Adrenal gland (tissue), 12 donors: ENCODE measurements around the gene EFNA5. TPM values are rescaled to one million over a fixed set of nuclear protein-coding genes. Genes with fewer than 3 reads are reported as not detected.

Experiments
- DNase-seq, 7 donors: peaks; one replicate each; pipeline ENCODE4 v3.0.0-alpha.2; 2019 to 2020
- H3K27ac ChIP-seq, 5 donors: fragments of 200-600 bp; sonication (generic) in 4 of 5; 1 replicate in 3 of 5; 2 replicates in 2 of 5; pipeline versions ENCODE4 v1.5.1 to v1.8.0; 2016 to 2020; ENCODE audit warnings: mild to moderate bottlenecking in 1 of 5
- H3K27me3 ChIP-seq: fragments of 200-600 bp; 2 replicates; pipeline ENCODE4 v1.8.0; 2021
- H3K36me3 ChIP-seq, 2 donors: fragments of 200-600 bp; replicated peaks in 1 of 2; 1 replicate in 1 of 2; 2 replicates in 1 of 2; pipeline versions ENCODE4 v1.5.1 to v1.8.0; 2018 to 2022
- H3K4me1 ChIP-seq, 2 donors: fragments of 200-600 bp; replicated peaks in 1 of 2; 1 replicate in 1 of 2; 2 replicates in 1 of 2; pipeline versions ENCODE4 v1.5.1 to v1.8.0; 2018 to 2021
- H3K4me3 ChIP-seq, 4 donors: fragments of 200-600 bp; sonication (generic) in 3 of 4; one replicate each; pipeline ENCODE4 v1.5.1; 2016 to 2018
- H3K9me3 ChIP-seq, 3 donors: fragments of 200-600 bp; sonication (generic) in 1 of 3; replicated peaks in 1 of 3; 1 replicate in 2 of 3; 2 replicates in 1 of 3; pipeline versions ENCODE4 v1.5.1 to v1.8.0; 2016 to 2021
- CTCF ChIP-seq, 6 experiments: fragments of 450-650 bp in 4 of 6; fragments of 200-600 bp in 2 of 6; sonication (generic) in 1 of 6; IDR thresholded peaks; 1 replicate in 5 of 6; 2 replicates in 1 of 6; pipeline versions ENCODE4 v1.5.1 to v1.8.0; 2016 to 2021; ENCODE audit warnings: antibody characterized with exemption in 6 of 6, mild to moderate bottlenecking in 2 of 6, moderate library complexity in 1 of 6
- POLR2A ChIP-seq, 2 donors: fragments of 450-650 bp; IDR thresholded peaks; one replicate each; pipeline ENCODE4 v1.6.1; 2017; ENCODE audit warnings: antibody characterized with exemption in 2 of 2, mild to moderate bottlenecking in 2 of 2, moderate library complexity in 1 of 2
- WGBS, 4 donors: extraction: QIAGEN DNeasy Blood & Tissue Kit in 2 of 4; methylation state at CpG; one replicate each; pipeline versions ENCODE4 v1.1.5 to v1.1.7; 2013 to 2017; 5-methylcytosine and 5-hydroxymethylcytosine counted together
- intact Hi-C, 2 donors: fragments of 100-400 bp; cut with DNase I; formaldehyde crosslinking; loops; one replicate each; pipeline versions ENCODE4 v1.14.1 to v1.15.0; 2022 to 2023
- polyA plus RNA-seq, 3 donors: library from polyadenylated mRNA; stranded (reverse); fragments of 200-250 nt in 2 of 3; fragments of 350-450 nt in 1 of 3; fragmentation: Illumina TruSeq in 1 of 3; extraction: RNeasy Lipid Tissue Mini Kit (QIAGEN cat#74804) in 1 of 3; gene quantifications; one replicate each; pipeline ENCODE4 v1.2.3, GENCODE V29; 2013 to 2014
- total RNA-seq, 9 donors: library from RNA; depleted of rRNA in 4 of 9; stranded (reverse); fragments of >200 nt in 4 of 9; fragments of 120-200 nt in 1 of 9; fragmentation: NEBNext Ultra II Directional in 1 of 9; extraction: Animal tissue kit (Norgen Biotek cat#: 25700) in 1 of 9; gene quantifications; one replicate each; pipeline versions ENCODE4 v1.1.0 to v1.2.4, GENCODE V29; 2013 to 2023
- donor health status: healthy with polysubstance abuse.
- donor health status: Bipolar disorder and iron deficiency.
- donor health status: DM: yes; HTN: yes; CAD: no.
- donor health status: DM: no; HTN: no; CAD: no.
- donor health status: DM: no; HTN: no; CAD: no.
- donor health status: DM: yes; HTN: yes; CAD: no.

Gene EFNA5
- total and polyA plus RNA-seq, 12 donors, result 0.06 to 11.8 (median 1.6) TPM

- Histone ChIP-seq H3K4me3 (no peak overlapping the region), H3K36me3 (no peaks in the 10 kb centered on the region), H3K9me3 (no peaks in the 10 kb centered on the region), H3K27ac (no peak overlapping the region), H3K4me1 (peaks cover 20 to 32% of the 10 kb centered on the region in 2 donors), H3K27me3 (peaks cover 8% of the 10 kb centered on the region)
- intact Hi-C loops, result no loop called here
- 74 to 88% (median 82%) methylated on average over 4 of the region's 4 CpGs for WGBS, 4 donors
- DNase-seq, result no peak
- TF ChIP-seq POLR2A (IDR thresholded peaks at IDR 0.05) (no peak), CTCF (IDR thresholded peaks at IDR 0.05) (no peak)
Measured at GRCh38 chr5:107674655-107675054, 3.9 kb upstream of the EFNA5 start.

- H3K27ac ChIP-seq, result peak overlapping the region in 2 of 5 donors; percentile 23 to 46
- DNase-seq, result peak; percentile 84 to 94 (median 90)
- H3K36me3 ChIP-seq, result no peaks in the 10 kb centered on the region
- intact Hi-C loops, result no loop called here
- peaks cover 20 to 32% of the 10 kb centered on the region in 2 donors for H3K4me1 ChIP-seq
- TF ChIP-seq POLR2A (IDR thresholded peaks at IDR 0.05) (no peak), CTCF (IDR thresholded peaks at IDR 0.05) (peak; percentile 83 to 93 (median 90))
- peak overlapping the region in 3 of 4 donors; percentile 10 to 88 (median 35) for H3K4me3 ChIP-seq
- WGBS, 4 donors, result 1 to 3% (median 1%) methylated on average over 24 to 32 of the region's 32 CpGs
- H3K9me3 ChIP-seq, result no peaks in the 10 kb centered on the region
- peaks cover 17% of the 10 kb centered on the region for H3K27me3 ChIP-seq
Measured at GRCh38 chr5:107673368-107674136, 2.8 kb upstream of the EFNA5 start.

GRCh38 chr5:107673039-107673367, 2.3 kb upstream of the EFNA5 start:
- Histone ChIP-seq H3K27me3 (peaks cover 17% of the 10 kb centered on the region), H3K9me3 (no peaks in the 10 kb centered on the region), H3K4me1 (peaks cover 20 to 32% of the 10 kb centered on the region in 2 donors), H3K27ac (peak overlapping the region in 2 of 5 donors; percentile 23 to 46), H3K36me3 (no peaks in the 10 kb centered on the region), H3K4me3 (peak overlapping the region in 3 of 4 donors; percentile 10 to 88 (median 35))
- WGBS, 4 donors, result 0 to 1% (median 0%) methylated on average over 9 to 11 of the region's 11 CpGs
- intact Hi-C loops, result no loop called here
- DNase-seq, result no peak
- TF ChIP-seq POLR2A (IDR thresholded peaks at IDR 0.05), result no peak
- TF ChIP-seq CTCF (IDR thresholded peaks at IDR 0.05), result no peak

GRCh38 chr5:107672211-107673038, 1.7 kb upstream of the EFNA5 start:
- no peak for TF ChIP-seq POLR2A (IDR thresholded peaks at IDR 0.05)
- no peak for TF ChIP-seq CTCF (IDR thresholded peaks at IDR 0.05)
- WGBS, 4 donors, result 0 to 1% (median 0%) methylated on average over 26 to 66 of the region's 66 CpGs
- H3K9me3 ChIP-seq, result no peaks in the 10 kb centered on the region
- no peaks in the 10 kb centered on the region for H3K36me3 ChIP-seq
- peak; percentile 52 to 79 (median 66) for DNase-seq
- intact Hi-C loops, result no loop called here
- H3K4me3 ChIP-seq, result peak overlapping the region in 2 of 4 donors; percentile 35 to 88
- H3K27ac ChIP-seq, result peak overlapping the region in 2 of 5 donors; percentile 46 to 53
- H3K4me1 ChIP-seq, result peaks cover 20 to 32% of the 10 kb centered on the region in 2 donors
- peaks cover 17% of the 10 kb centered on the region for H3K27me3 ChIP-seq
